GM18873 (cell line): Measurements from ENCODE around the gene SLC2A9.

Experiments used
- ATAC-seq: cut with Tn5 transposase; IDR thresholded peaks from one replicate; pipeline ENCODE4 v1.9.1; 2021; ENCODE audit warnings: mild to moderate bottlenecking, moderate library complexity, moderate number of reproducible peaks; ENCODE audit not compliant: unreplicated experiment, low FRiP score

The SLC2A9 gene

GRCh38 chr4:9899306-9900055 lies 121.8 kb downstream of the SLC2A9 start:
- no peak for ATAC-seq

GRCh38 chr4:9898596-9899305 lies 122.5 kb downstream of the SLC2A9 start:
- no peak for ATAC-seq

GRCh38 chr4:9895333-9895705 lies 126.0 kb downstream of the SLC2A9 start:
- ATAC-seq: no peak

- no peak for ATAC-seq
Observed at GRCh38 chr4:9894644-9895332, 126.5 kb downstream of the SLC2A9 start.

- no peak for ATAC-seq
Observed at GRCh38 chr4:9893329-9894108, 127.8 kb downstream of the SLC2A9 start.

- no peak for ATAC-seq
Observed at GRCh38 chr4:9891740-9892139, 129.6 kb downstream of the SLC2A9 start.

- no peak for ATAC-seq
Observed at GRCh38 chr4:9891056-9891455, 130.2 kb downstream of the SLC2A9 start.

- ATAC-seq: no peak
Observed at GRCh38 chr4:9889306-9889705, 132.0 kb downstream of the SLC2A9 start.

- no peak for ATAC-seq
Observed at GRCh38 chr4:9885958-9886357, 135.3 kb downstream of the SLC2A9 start.

GRCh38 chr4:9880406-9881197 lies 140.7 kb downstream of the SLC2A9 start:
- no peak for ATAC-seq

GRCh38 chr4:9877123-9877522 lies 144.2 kb downstream of the SLC2A9 start:
- ATAC-seq: no peak

GRCh38 chr4:9875516-9875915 lies 145.8 kb downstream of the SLC2A9 start:
- no peak for ATAC-seq

- no peak for ATAC-seq
Observed at GRCh38 chr4:9874385-9874784, 146.9 kb downstream of the SLC2A9 start.

- ATAC-seq: no peak
Observed at GRCh38 chr4:9870165-9870790, 151.0 kb downstream of the SLC2A9 start.

GRCh38 chr4:9867751-9868425 lies 153.4 kb downstream of the SLC2A9 start:
- ATAC-seq: no peak

- no peak for ATAC-seq
Observed at GRCh38 chr4:9866931-9867330, 154.4 kb downstream of the SLC2A9 start.

- no peak for ATAC-seq
Observed at GRCh38 chr4:9861561-9861960, 159.7 kb downstream of the SLC2A9 start.

- ATAC-seq: no peak
Observed at GRCh38 chr4:9859810-9860209, 161.5 kb downstream of the SLC2A9 start.

GRCh38 chr4:9849538-9849920 lies 171.8 kb downstream of the SLC2A9 start:
- ATAC-seq: no peak
